Right lobe of liver (tissue), 6 donors: ENCODE results near the gene CCNA2. TPM values are rescaled to one million over a fixed set of nuclear protein-coding genes. Genes with fewer than 3 reads are reported as not detected.

Source experiments
- ATAC-seq, 4 donors: fragments of 200-7000 bp; cut with Tn5 transposase; one replicate each; pipeline ENCODE4 v1.9.1; 2020; ENCODE audit warnings: mild to moderate bottlenecking in 4 of 4, moderate library complexity in 4 of 4
- DNase-seq, 3 donors: peaks; one replicate each; pipeline ENCODE4 v3.0.0-alpha.2; 2020
- H3K27ac ChIP-seq, 3 donors: fragments of 200-600 bp; one replicate each; pipeline ENCODE4 v1.8.0; 2022
- H3K27me3 ChIP-seq, 2 donors: fragments of 200-600 bp; one replicate each; pipeline ENCODE4 v1.8.0; 2022
- H3K36me3 ChIP-seq, 4 donors: fragments of 200-600 bp; sonication (generic) in 1 of 4; one replicate each; pipeline versions ENCODE4 v1.5.1 to v1.8.0; 2017 to 2022; ENCODE audit warnings: control low read depth in 1 of 4
- H3K4me1 ChIP-seq, 4 donors: fragments of 200-600 bp; sonication (generic) in 1 of 4; one replicate each; pipeline versions ENCODE4 v1.5.1 to v1.8.0; 2017 to 2022; ENCODE audit warnings: control low read depth in 1 of 4
- H3K4me3 ChIP-seq, 3 donors: fragments of 200-600 bp; one replicate each; pipeline ENCODE4 v1.8.0; 2022
- H3K9me3 ChIP-seq, 4 donors: fragments of 200-600 bp; sonication (generic) in 1 of 4; one replicate each; pipeline versions ENCODE4 v1.5.1 to v1.8.0; 2017 to 2022; ENCODE audit warnings: control low read depth in 1 of 4
- POLR2A ChIP-seq: fragments of 450-650 bp; IDR thresholded peaks from one replicate; pipeline ENCODE4 v1.6.1; 2017; ENCODE audit warnings: antibody characterized with exemption, mild to moderate bottlenecking
- WGBS: methylation state at CpG from one replicate; pipeline ENCODE4 v1.1.6; 2018; ENCODE audit warnings: low coverage, low lambda C conversion rate; ENCODE audit not compliant: insufficient coverage; ENCODE audit errors: missing lambda C conversion rate; 5-methylcytosine and 5-hydroxymethylcytosine counted together
- intact Hi-C, 2 donors: fragments of 100-400 bp; cut with DNase I; formaldehyde crosslinking; loops; one replicate each; pipeline versions ENCODE4 v1.11.2 to v1.14.1; 2022
- total RNA-seq, 6 experiments: library from RNA; depleted of rRNA in 2 of 6; stranded (reverse); fragments of >200 nt in 2 of 6; fragmentation: NEBNext Ultra II Directional in 3 of 6; extraction: Animal tissue kit (Norgen Biotek cat#: 25700) in 3 of 6; gene quantifications; one replicate each; pipeline versions ENCODE4 v1.1.0 to v1.2.4, GENCODE V29; 2016 to 2023
- TF ChIP-seq, protein P1 (sequence below), 4 donors: fragments of 200-600 bp in 3 of 4; fragments of 450-650 bp in 1 of 4; IDR thresholded peaks; one replicate each; pipeline versions ENCODE4 v1.5.1 to v1.8.0; 2016 to 2022; ENCODE audit warnings: antibody characterized with exemption in 4 of 4, mild to moderate bottlenecking in 2 of 4
- donor health status: DM: no; HTN: yes; CAD: no.
- donor health status: DM: no; HTN: no; CAD: no.
- donor health status: DM: no; HTN: no; CAD: no.
- donor health status: DM: no; HTN: yes; CAD: no.
- donor health status: DM: no; HTN: yes; CAD: no.

Gene CCNA2
- total RNA-seq, 6 experiments from 2014 or later: 0.15 to 4.3 (median 1.4) TPM

- Histone ChIP-seq H3K9me3 (no peaks in the 10 kb centered on the region), H3K27me3 (no peaks in the 10 kb centered on the region), H3K4me3 (no peak overlapping the region), H3K27ac (no peak overlapping the region), H3K36me3 (peaks cover 0 to 14% (median 0%) of the 10 kb centered on the region in 4 donors), H3K4me1 (no peaks in the 10 kb centered on the region)
- DNase-seq (no peak), ATAC-seq (no peak)
- TF ChIP-seq POLR2A: no peak
- intact Hi-C loops: no loop called here
Observed at GRCh38 chr4:121860121-121860520, 36.4 kb upstream of the CCNA2 start.

- no peaks in the 10 kb centered on the region for H3K4me1 ChIP-seq
- H3K27me3 ChIP-seq: no peaks in the 10 kb centered on the region
- peaks cover 0 to 7% (median under 1%) of the 10 kb centered on the region in 4 donors for H3K36me3 ChIP-seq
- no peak for DNase-seq
- 80% methylated on average over 1 of the region's 1 CpG for WGBS
- no peak overlapping the region for H3K27ac ChIP-seq
- intact Hi-C loops: no loop called here
- H3K9me3 ChIP-seq: no peaks in the 10 kb centered on the region
- H3K4me3 ChIP-seq: no peak overlapping the region
- no peak for ATAC-seq
- TF ChIP-seq POLR2A: no peak
- TF ChIP-seq, protein P1, sequence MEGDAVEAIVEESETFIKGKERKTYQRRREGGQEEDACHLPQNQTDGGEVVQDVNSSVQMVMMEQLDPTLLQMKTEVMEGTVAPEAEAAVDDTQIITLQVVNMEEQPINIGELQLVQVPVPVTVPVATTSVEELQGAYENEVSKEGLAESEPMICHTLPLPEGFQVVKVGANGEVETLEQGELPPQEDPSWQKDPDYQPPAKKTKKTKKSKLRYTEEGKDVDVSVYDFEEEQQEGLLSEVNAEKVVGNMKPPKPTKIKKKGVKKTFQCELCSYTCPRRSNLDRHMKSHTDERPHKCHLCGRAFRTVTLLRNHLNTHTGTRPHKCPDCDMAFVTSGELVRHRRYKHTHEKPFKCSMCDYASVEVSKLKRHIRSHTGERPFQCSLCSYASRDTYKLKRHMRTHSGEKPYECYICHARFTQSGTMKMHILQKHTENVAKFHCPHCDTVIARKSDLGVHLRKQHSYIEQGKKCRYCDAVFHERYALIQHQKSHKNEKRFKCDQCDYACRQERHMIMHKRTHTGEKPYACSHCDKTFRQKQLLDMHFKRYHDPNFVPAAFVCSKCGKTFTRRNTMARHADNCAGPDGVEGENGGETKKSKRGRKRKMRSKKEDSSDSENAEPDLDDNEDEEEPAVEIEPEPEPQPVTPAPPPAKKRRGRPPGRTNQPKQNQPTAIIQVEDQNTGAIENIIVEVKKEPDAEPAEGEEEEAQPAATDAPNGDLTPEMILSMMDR (IDR thresholded peaks at IDR 0.05): no peak
Observed at GRCh38 chr4:121851354-121851753, 27.7 kb upstream of the CCNA2 start.

DNA sequence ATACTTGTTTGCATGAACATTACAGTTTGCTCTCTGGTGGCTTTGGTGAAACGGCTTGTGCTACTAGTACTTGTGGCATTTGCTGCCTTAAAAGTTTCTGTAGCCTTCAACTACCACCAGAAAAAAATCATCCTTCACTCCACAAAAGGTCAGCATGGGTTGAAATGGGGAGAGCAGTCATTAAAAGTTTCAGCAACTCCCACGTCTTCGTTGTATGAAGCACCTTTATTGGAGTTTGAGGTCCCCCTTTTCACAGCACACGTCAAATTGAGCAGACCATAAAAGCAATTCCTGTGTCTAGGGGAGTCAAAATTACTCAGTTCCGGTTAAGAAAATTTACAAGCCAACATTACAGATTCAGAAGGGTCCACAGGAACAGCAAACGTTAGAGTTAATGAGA, 23.0 kb upstream of the CCNA2 start:
- Histone ChIP-seq H3K4me1 (no peaks in the 10 kb centered on the region), H3K27me3 (no peaks in the 10 kb centered on the region), H3K4me3 (no peak overlapping the region), H3K9me3 (no peaks in the 10 kb centered on the region), H3K27ac (no peak overlapping the region), H3K36me3 (peaks cover 0 to 19% (median 3%) of the 10 kb centered on the region in 4 donors)
- intact Hi-C loops: no loop called here
- ATAC-seq (no peak), DNase-seq (no peak)
- WGBS: 90% methylated on average over 6 of the region's 6 CpGs
- no peak for TF ChIP-seq POLR2A
- TF ChIP-seq, protein P1 (IDR thresholded peaks at IDR 0.05): no peak

DNA sequence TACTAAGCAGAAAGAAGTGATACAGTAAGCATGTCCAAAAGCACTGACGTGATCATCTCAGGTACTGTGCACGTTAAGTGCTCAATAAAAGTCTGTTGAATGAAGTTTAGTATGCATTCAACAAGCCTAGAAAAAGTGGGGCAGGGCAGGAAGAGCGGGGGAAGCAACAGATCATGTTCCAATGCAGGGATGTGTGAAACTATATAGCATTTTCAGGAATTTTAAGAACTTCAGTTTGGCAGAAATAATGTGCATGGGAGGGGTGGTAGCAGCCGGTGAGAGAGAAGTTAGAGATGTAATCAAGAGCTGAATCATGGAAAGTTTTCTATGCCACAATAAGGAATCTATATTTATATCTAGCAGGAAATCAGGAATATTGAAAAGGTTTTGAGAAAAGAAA, 19.2 kb upstream of the CCNA2 start:
- no peak overlapping the region for H3K27ac ChIP-seq
- no peaks in the 10 kb centered on the region for H3K27me3 ChIP-seq
- 91% methylated on average over 4 of the region's 4 CpGs for WGBS
- DNase-seq (no peak), ATAC-seq (no peak)
- intact Hi-C loops: no loop called here
- no peak overlapping the region for H3K4me3 ChIP-seq
- peaks cover 0 to 13% (median 4%) of the 10 kb centered on the region in 4 donors for H3K36me3 ChIP-seq
- no peaks in the 10 kb centered on the region for H3K9me3 ChIP-seq
- no peaks in the 10 kb centered on the region for H3K4me1 ChIP-seq
- TF ChIP-seq, protein P1 (IDR thresholded peaks at IDR 0.05): no peak
- TF ChIP-seq POLR2A: no peak

DNA sequence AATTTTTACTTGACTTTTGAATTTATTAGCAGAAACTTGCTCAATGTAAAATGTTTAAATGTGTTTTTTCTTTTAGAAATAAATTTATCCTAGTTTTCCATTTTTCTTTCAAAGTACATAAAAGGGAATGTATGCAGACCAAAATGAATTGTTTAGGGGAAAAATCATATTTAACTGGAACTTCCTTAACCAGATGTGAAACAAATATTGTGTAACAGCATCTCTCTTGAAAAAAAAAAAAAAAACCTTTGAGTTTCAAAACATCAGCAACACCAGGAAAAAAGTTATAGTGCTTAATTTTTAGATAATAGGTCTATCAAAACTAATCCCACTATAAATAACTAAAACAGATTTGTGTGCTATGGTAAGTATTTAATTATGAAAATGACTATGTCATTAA, 14.5 kb upstream of the CCNA2 start:
- DNase-seq (no peak), ATAC-seq (no peak)
- Histone ChIP-seq H3K36me3 (peaks cover 0 to 3% (median 1%) of the 10 kb centered on the region in 4 donors), H3K27me3 (no peaks in the 10 kb centered on the region), H3K4me1 (no peaks in the 10 kb centered on the region), H3K27ac (no peak overlapping the region), H3K9me3 (no peaks in the 10 kb centered on the region), H3K4me3 (no peak overlapping the region)
- intact Hi-C loops: no loop called here
- no peak for TF ChIP-seq POLR2A
- TF ChIP-seq, protein P1 (IDR thresholded peaks at IDR 0.05): no peak
